Stimulated activated CD4-positive, alpha-beta T cell treated with anti-CD3 and anti-CD28 coated beads, TNF-alpha, amount 100 ng/mL, for 24 hours (primary cell): ENCODE data around the gene VAPB.
"Not testable (repeated sequence)": the region's sequence is repeated elsewhere in the genome, so short reads cannot be mapped to it uniquely, and the experiment has no call there.

ENCODE experiments used
- DNase-seq, 3 experiments: peaks; one replicate each; pipeline ENCODE4 v3.0.0-alpha.2; 2020; ENCODE audit warnings: low read depth in 3 of 3

The VAPB gene

GRCh38 chr20:58407966-58408557 is 19.0 kb downstream of the VAPB start:
- no peak for DNase-seq

- DNase-seq, result no peak
These were observed 19.7 kb downstream of the VAPB start for GRCh38 chr20:58408603-58409246.

DNA sequence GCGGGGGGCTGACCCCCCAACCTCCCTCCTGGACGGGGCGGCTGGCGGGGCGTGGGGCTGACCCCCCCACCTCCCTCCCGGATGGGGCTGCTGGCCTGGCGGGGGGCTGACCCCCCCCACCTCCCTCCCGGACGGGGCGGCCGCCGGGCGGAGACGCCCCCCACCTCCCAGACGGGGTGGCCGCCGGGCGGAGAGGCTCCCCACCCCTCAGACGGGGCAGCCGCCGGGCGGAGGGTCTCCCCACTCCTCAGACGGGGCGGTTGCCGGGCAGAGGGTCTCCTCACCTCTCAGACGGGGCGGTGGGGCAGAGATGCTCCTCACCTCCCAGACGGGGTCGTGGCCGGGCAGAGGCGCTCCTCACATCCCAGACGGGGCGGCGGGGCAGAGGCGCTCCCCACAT is 25.2 kb downstream of the VAPB start:
- DNase-seq, result not testable (repeated sequence)

GRCh38 chr20:58414786-58415185 is 25.8 kb downstream of the VAPB start:
- DNase-seq, result not testable (repeated sequence)

DNA sequence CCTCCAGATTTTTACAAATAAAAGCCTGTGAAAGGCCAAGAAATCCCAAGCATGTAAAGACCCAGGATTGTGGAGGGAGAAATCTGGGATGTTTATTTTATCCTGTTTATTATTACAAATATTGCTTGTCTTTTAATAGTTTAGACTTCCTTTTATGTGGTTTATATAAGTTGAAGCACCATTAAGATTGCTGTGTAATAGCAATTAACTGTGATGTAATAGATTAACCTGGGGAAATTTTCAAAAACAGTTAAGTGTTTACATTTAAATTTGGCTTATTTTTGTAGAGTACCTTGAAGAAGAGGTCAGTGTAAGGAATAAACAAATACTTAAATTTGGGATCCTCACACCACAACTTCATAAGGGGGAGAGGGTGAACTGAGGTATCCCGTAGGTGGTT is 27.0 kb downstream of the VAPB start:
- DNase-seq, result no peak

GRCh38 chr20:58416835-58417234 is 27.8 kb downstream of the VAPB start:
- no peak for DNase-seq

DNA sequence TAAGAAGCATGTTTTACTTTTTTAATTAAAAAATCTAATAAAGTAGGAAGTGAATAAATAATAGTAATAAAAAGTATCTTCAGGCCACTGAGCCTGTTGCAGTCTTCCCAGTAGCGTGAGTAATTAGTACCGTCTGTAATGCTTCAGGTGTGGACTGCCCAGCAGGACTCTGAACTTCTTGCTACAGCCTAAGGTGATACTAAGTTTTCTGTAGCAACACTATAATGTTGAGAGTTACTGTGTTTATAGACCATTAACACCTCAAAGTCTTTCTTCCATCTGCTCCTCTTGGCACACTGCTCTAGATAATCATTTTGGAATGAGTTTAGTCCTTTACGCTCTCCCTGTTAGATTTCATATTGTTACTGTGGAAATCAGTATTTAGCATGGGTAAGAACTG is 28.4 kb downstream of the VAPB start:
- no peak for DNase-seq

GRCh38 chr20:58418949-58419748 is 30.1 kb downstream of the VAPB start:
- DNase-seq, result no peak

GRCh38 chr20:58420798-58421496 is 31.9 kb downstream of the VAPB start:
- no peak for DNase-seq

- no peak for DNase-seq
These were observed 32.4 kb downstream of the VAPB start for GRCh38 chr20:58421497-58421850.

DNA sequence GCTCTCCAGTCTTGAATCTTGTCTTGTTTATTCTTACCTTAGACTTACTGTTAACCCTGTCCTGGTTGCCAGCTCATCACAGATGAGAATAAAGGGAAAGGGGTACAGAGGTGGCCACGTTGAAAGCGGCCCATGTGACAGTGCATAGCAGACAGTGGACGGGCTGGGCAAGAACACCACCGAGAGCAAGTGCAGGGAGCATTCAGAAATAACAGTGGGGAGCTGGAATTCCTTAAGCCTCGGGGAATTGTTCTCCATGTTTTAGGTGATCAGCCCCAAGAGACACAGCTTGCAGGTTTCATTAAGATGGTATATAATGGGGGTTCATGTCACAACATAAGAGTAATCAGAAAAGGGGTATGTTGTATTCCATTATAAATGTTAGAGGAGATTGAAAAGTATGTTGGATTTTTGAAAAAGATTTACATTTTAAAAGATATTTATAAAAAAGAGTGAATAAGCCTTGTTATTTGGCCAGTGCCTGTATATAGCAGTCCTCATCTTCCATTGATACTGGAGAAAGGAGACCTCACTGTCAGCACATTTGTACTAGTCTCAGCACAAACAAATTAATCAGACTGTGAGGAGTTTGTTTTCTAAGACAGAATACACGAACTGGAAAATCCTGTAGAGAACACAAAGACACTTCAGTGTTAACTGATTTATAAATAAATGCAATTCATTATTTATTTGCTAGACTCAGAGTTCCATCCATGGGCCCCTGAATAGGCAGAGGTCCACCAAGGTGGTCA is 35.4 kb downstream of the VAPB start:
- no peak for DNase-seq

DNA sequence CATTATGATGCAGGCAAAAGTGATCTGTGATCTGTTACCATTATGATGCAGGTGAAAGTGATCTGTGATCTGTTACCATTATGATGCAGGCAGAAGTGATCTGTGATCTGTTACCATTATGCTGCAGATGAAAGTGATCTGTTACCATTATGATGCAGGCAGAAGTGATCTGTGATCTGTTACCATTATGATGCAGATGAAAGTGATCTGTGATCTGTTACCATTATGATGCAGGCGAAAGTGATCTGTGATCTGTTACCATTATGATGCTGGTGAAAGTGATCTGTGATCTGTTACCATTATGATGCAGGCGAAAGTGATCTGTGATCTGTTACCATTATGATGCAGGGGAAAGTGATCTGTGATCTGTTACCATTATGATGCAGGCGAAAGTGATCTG is 38.5 kb downstream of the VAPB start:
- not testable (repeated sequence) for DNase-seq

GRCh38 chr20:58428364-58428763 is 39.3 kb downstream of the VAPB start:
- DNase-seq, result no peak

- DNase-seq, result no peak
These were observed 40.3 kb downstream of the VAPB start for GRCh38 chr20:58429303-58429702.

DNA sequence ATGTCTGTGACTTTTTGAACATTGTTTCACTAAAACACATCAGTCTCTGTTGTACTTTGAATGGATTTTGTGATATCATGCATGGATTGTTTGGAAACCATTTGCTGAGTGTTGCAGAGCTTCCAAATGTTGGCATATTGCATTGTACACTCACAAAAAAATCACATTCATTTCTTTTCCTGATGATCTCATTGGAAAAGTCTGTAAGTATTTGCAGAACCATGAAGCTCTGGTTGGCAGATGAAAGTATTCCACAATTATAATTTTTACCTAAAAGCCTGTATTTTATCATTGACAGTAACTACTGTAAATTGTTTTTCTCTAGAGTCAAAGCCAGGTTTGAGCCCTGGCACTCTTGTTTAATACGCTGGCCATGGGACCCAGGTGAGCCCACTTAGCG is 42.1 kb downstream of the VAPB start:
- no peak for DNase-seq

GRCh38 chr20:58432186-58432954 is 43.3 kb downstream of the VAPB start:
- DNase-seq, result no peak

DNA sequence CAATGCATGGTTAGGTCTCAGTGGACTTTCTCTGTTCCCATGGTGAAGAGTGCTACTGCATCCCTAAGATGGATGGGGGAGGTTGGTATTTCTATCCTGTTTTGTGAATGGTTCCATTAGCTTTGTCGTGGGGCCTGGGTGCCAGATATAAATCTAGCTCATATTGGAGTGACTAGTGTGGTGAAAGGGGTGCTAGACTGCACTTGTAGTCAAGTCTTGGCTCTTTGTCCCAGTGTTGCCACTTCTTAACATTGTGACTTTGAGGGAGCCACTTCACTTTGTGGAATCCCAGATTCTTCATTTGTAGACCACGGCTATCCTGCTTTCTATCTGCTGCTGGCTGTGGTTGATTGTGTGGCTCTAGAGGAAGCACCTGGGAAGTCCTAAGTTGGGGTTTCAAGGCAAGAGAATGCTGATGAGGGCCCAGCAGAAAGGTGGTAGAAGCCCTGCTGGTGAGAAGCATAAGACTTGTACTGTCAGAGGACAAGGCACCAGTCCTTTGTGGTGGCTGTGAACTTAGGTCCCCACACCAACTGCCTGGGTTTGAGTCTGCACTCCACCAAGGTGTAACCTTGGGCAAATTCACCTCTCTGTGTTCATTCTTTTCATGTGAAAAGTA is 44.1 kb downstream of the VAPB start:
- DNase-seq, result no peak

DNA sequence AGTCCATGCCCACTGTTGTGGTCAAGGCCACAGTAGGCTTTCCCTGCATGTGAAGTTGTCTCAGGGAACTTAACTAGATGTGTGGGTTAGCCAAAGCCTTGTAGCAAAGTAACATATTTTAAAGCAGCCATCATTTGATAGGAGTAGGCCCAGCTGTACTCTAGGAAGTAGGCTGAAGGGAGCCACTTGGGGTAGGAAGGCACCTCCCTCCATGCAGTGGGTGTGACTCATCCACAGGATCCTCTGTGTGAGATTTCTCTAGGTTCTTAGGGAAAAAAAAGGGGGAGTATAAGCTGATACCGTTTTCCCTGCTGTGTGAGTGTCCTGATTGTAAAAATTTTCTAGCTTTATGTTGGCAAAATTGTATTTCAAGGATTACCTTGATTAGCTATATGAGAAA is 44.7 kb downstream of the VAPB start:
- no peak for DNase-seq

GRCh38 chr20:58434326-58434725 is 45.3 kb downstream of the VAPB start:
- DNase-seq, result no peak

GRCh38 chr20:58435237-58435636 is 46.2 kb downstream of the VAPB start:
- no peak for DNase-seq
